GM23338 (cell line): Measurements from ENCODE around the gene EPAS1. TPM values are rescaled to one million over a fixed set of nuclear protein-coding genes. Genes with fewer than 3 reads are reported as not detected.

Experiments
- ATAC-seq: fragments of 200-7000 bp; cut with Tn5 transposase; 3 replicates; pipeline ENCODE4 v1.9.1; 2020
- DNase-seq: peaks from one replicate; pipeline ENCODE4 v3.0.0-alpha.2; 2015; ENCODE audit warnings: low spot score
- H2AFZ ChIP-seq: fragments of 200-600 bp; sonication (generic); 2 replicates; pipeline ENCODE4 v1.8.0; 2016; ENCODE audit warnings: antibody characterized with exemption, mild to moderate bottlenecking, moderate library complexity
- H3F3A ChIP-seq: fragments of 200-600 bp; sonication (generic); replicated peaks from 2 replicates; pipeline ENCODE4 v1.8.0; 2017; ENCODE audit warnings: antibody characterized with exemption, mixed run types, low read depth
- H3K27ac ChIP-seq: fragments of 200-600 bp; sonication (generic); 2 replicates; pipeline ENCODE4 v1.6.1; 2016; ENCODE audit warnings: low read depth
- H3K27me3 ChIP-seq: fragments of 200-600 bp; sonication (generic); 2 replicates; pipeline ENCODE4 v1.8.0; 2016; ENCODE audit warnings: mild to moderate bottlenecking, mixed run types, moderate library complexity; ENCODE audit not compliant: insufficient read depth
- H3K36me3 ChIP-seq: fragments of 200-600 bp; sonication (generic); 2 replicates; pipeline ENCODE4 v1.8.0; 2016; ENCODE audit warnings: mild to moderate bottlenecking; ENCODE audit not compliant: insufficient read depth
- H3K4me1 ChIP-seq: fragments of 200-600 bp; sonication (generic); 2 replicates; pipeline ENCODE4 v1.8.0; 2016; ENCODE audit warnings: mild to moderate bottlenecking, moderate library complexity; ENCODE audit not compliant: insufficient read depth
- H3K4me2 ChIP-seq: fragments of 200-600 bp; sonication (generic); 2 replicates; pipeline ENCODE4 v1.7.1; 2017; ENCODE audit warnings: mixed run types
- H3K4me3 ChIP-seq: fragments of 200-600 bp; sonication (generic); 2 replicates; pipeline ENCODE4 v1.6.1; 2016; ENCODE audit warnings: mixed run types
- H3K79me2 ChIP-seq: fragments of 200-600 bp; sonication (generic); replicated peaks from 2 replicates; pipeline ENCODE4 v1.8.0; 2017; ENCODE audit warnings: mild to moderate bottlenecking; ENCODE audit not compliant: insufficient read depth
- H3K9me2 ChIP-seq: fragments of 200-600 bp; sonication (generic); 2 replicates; pipeline ENCODE4 v1.8.0; 2017; ENCODE audit not compliant: insufficient read depth
- H4K20me1 ChIP-seq: fragments of 200-600 bp; sonication (generic); replicated peaks from 2 replicates; pipeline ENCODE4 v1.8.0; 2017; ENCODE audit warnings: mild to moderate bottlenecking; ENCODE audit not compliant: insufficient read depth
- H3K27ac Mint-ChIP-seq: 2 replicates; pipeline ENCODE4 v1.8.0; 2020; ENCODE audit warnings: inconsistent platforms, mild to moderate bottlenecking, moderate library complexity, mixed read lengths
- H3K27me3 Mint-ChIP-seq: 3 replicates; pipeline ENCODE4 v1.8.0; 2022; ENCODE audit warnings: low read depth, mild to moderate bottlenecking, moderate library complexity, mixed read lengths, inconsistent platforms; ENCODE audit not compliant: insufficient read depth, poor library complexity
- H3K36me3 Mint-ChIP-seq: 3 replicates; pipeline ENCODE4 v1.8.0; 2021; ENCODE audit warnings: low read depth, mild to moderate bottlenecking, inconsistent platforms, moderate library complexity, mixed read lengths
- H3K4me1 Mint-ChIP-seq: 3 replicates; pipeline ENCODE4 v1.8.0; 2020; ENCODE audit warnings: mild to moderate bottlenecking, inconsistent platforms, mixed read lengths
- H3K4me3 Mint-ChIP-seq: 3 replicates; pipeline ENCODE4 v1.8.0; 2021; ENCODE audit warnings: moderate library complexity, mild to moderate bottlenecking, inconsistent platforms, mixed read lengths
- H3K9me3 Mint-ChIP-seq: 3 replicates; pipeline ENCODE4 v1.8.0; 2020; ENCODE audit warnings: moderate library complexity, mild to moderate bottlenecking, inconsistent platforms, mixed read lengths
- EZH2 ChIP-seq: fragments of 200-600 bp; sonication (generic); IDR thresholded peaks from one replicate; pipeline ENCODE4 v1.8.0; 2017; ENCODE audit warnings: antibody characterized with exemption, mild to moderate bottlenecking, low read depth; ENCODE audit not compliant: unreplicated experiment
- EZH2phosphoT487 ChIP-seq: fragments of 200-600 bp; sonication (generic); IDR thresholded peaks from one replicate; pipeline ENCODE4 v1.8.1; 2018; ENCODE audit warnings: antibody characterized with exemption; ENCODE audit not compliant: unreplicated experiment
- STAT1 ChIP-seq: IDR thresholded peaks from one replicate; pipeline ENCODE4 v1.6.1; 2016; ENCODE audit warnings: antibody characterized with exemption; ENCODE audit not compliant: unreplicated experiment
- ZNF331 ChIP-seq: fragments of 250-450 bp; sonication (Bioruptor Pico); IDR thresholded peaks from 2 replicates; pipeline ENCODE4 v1.5.0; 2020; ENCODE audit warnings: low read depth, mild to moderate bottlenecking, moderate library complexity
- polyA plus RNA-seq: library from polyadenylated mRNA; unstranded; fragments of >200 nt; fragmentation: Nextera tagmentation; extraction: Ambion mirVana; gene quantifications from 2 replicates; pipeline ENCODE4 v1.2.1, GENCODE V29; 2016
- total RNA-seq: library from RNA; depleted of rRNA; stranded (reverse); fragments of >200 nt; shearing (Covaris generic); gene quantifications from 2 replicates; pipeline ENCODE4 v1.2.3, GENCODE V29; 2014
- TF ChIP-seq, protein P1 (sequence below): fragments of 250-450 bp; sonication (Bioruptor Pico); IDR thresholded peaks from 2 replicates; pipeline ENCODE4 v1.5.0; 2020; ENCODE audit warnings: mild to moderate bottlenecking, moderate library complexity

Gene EPAS1
- total and polyA plus RNA-seq, 2 experiments from 2014 or later = 0.68 to 5.4 TPM

DNA sequence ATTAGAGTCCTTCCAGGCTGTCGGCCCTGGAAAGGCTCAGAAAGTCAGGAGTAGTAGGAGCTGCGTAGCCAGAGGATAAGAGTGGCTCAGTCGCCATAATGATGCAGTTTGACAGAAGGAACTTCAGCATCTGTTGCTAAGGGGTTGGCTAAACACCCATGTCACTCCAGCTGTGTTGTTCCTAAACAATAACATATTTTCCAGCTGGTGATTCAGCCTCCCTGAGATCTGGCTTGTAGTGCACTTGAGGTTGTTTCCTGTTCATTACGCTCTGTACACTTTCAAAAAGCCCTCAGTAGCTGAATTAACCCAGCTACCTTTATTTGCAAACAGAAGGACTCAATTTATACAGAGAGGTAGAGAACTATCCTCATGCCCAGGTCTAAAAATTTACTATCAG, 39.7 kb upstream of the EPAS1 start (continued):
- TF ChIP-seq, protein P1, sequence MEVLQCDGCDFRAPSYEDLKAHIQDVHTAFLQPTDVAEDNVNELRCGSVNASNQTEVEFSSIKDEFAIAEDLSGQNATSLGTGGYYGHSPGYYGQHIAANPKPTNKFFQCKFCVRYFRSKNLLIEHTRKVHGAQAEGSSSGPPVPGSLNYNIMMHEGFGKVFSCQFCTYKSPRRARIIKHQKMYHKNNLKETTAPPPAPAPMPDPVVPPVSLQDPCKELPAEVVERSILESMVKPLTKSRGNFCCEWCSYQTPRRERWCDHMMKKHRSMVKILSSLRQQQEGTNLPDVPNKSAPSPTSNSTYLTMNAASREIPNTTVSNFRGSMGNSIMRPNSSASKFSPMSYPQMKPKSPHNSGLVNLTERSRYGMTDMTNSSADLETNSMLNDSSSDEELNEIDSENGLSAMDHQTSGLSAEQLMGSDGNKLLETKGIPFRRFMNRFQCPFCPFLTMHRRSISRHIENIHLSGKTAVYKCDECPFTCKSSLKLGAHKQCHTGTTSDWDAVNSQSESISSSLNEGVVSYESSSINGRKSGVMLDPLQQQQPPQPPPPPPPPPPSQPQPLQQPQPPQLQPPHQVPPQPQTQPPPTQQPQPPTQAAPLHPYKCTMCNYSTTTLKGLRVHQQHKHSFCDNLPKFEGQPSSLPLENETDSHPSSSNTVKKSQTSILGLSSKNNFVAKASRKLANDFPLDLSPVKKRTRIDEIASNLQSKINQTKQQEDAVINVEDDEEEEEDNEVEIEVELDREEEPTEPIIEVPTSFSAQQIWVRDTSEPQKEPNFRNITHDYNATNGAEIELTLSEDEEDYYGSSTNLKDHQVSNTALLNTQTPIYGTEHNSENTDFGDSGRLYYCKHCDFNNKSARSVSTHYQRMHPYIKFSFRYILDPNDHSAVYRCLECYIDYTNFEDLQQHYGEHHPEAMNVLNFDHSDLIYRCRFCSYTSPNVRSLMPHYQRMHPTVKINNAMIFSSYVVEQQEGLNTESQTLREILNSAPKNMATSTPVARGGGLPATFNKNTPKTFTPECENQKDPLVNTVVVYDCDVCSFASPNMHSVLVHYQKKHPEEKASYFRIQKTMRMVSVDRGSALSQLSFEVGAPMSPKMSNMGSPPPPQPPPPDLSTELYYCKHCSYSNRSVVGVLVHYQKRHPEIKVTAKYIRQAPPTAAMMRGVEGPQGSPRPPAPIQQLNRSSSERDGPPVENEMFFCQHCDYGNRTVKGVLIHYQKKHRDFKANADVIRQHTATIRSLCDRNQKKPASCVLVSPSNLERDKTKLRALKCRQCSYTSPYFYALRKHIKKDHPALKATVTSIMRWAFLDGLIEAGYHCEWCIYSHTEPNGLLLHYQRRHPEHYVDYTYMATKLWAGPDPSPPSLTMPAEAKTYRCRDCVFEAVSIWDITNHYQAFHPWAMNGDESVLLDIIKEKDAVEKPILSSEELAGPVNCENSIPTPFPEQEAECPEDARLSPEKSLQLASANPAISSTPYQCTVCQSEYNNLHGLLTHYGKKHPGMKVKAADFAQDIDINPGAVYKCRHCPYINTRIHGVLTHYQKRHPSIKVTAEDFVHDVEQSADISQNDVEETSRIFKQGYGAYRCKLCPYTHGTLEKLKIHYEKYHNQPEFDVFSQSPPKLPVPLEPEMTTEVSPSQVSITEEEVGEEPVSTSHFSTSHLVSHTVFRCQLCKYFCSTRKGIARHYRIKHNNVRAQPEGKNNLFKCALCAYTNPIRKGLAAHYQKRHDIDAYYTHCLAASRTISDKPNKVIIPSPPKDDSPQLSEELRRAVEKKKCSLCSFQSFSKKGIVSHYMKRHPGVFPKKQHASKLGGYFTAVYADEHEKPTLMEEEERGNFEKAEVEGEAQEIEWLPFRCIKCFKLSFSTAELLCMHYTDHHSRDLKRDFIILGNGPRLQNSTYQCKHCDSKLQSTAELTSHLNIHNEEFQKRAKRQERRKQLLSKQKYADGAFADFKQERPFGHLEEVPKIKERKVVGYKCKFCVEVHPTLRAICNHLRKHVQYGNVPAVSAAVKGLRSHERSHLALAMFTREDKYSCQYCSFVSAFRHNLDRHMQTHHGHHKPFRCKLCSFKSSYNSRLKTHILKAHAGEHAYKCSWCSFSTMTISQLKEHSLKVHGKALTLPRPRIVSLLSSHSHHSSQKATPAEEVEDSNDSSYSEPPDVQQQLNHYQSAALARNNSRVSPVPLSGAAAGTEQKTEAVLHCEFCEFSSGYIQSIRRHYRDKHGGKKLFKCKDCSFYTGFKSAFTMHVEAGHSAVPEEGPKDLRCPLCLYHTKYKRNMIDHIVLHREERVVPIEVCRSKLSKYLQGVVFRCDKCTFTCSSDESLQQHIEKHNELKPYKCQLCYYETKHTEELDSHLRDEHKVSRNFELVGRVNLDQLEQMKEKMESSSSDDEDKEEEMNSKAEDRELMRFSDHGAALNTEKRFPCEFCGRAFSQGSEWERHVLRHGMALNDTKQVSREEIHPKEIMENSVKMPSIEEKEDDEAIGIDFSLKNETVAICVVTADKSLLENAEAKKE (CRISPR knock-in tag) = no peak
- TF ChIP-seq STAT1 = no peak
- no peak for TF ChIP-seq EZH2phosphoT487
- TF ChIP-seq EZH2 = no peak
- no peak for TF ChIP-seq ZNF331 (CRISPR knock-in tag)

- Mint-ChIP-seq H3K4me1 (no peaks in the 10 kb centered on the region), H3K36me3 (no peaks in the 10 kb centered on the region), H3K9me3 (no peaks in the 10 kb centered on the region), H3K27ac (no peak overlapping the region), H3K27me3 (no peaks in the 10 kb centered on the region), H3K4me3 (no peak overlapping the region)
- no peak overlapping the region for H2AFZ ChIP-seq
- H3K9me2 ChIP-seq = no peaks in the 10 kb centered on the region
- no peaks in the 10 kb centered on the region for H4K20me1 ChIP-seq
- H3K4me3 ChIP-seq = no peak overlapping the region
- no peak overlapping the region for H3K4me2 ChIP-seq
- H3K27me3 ChIP-seq = no peaks in the 10 kb centered on the region
- no peak for DNase-seq
- no peaks in the 10 kb centered on the region for H3K36me3 ChIP-seq
- no peak for TF ChIP-seq STAT1
- TF ChIP-seq ZNF331 (CRISPR knock-in tag) = no peak
- no peaks in the 10 kb centered on the region for H3F3A ChIP-seq
- no peaks in the 10 kb centered on the region for H3K4me1 ChIP-seq
- H3K79me2 ChIP-seq = no peaks in the 10 kb centered on the region
- ATAC-seq = no peak
- H3K27ac ChIP-seq = no peak overlapping the region
Measured at GRCh38 chr2:46257980-46258379, 39.2 kb upstream of the EPAS1 start.
